Kidney epithelial cell (primary cell): ENCODE measurements around the gene MTSS2. TPM values are rescaled to one million over a fixed set of nuclear protein-coding genes. Genes with fewer than 3 reads are reported as not detected.

Experiments used
- DNase-seq: peaks from one replicate; pipeline ENCODE4 v3.0.0-alpha.2; 2010; ENCODE audit warnings: low read depth
- H3K27me3 ChIP-seq: 2 replicates; pipeline ENCODE4 v1.6.0; 2011; ENCODE audit warnings: low read length; ENCODE audit not compliant: control insufficient read depth, insufficient read depth
- H3K36me3 ChIP-seq: 2 replicates; pipeline ENCODE4 v1.5.1; 2011; ENCODE audit warnings: low read length; ENCODE audit not compliant: control insufficient read depth, insufficient read depth
- H3K4me3 ChIP-seq: 2 replicates; pipeline ENCODE4 v1.5.1; 2011; ENCODE audit warnings: low read depth, mild to moderate bottlenecking, control low read depth, low read length
- CTCF ChIP-seq: IDR thresholded peaks from 2 replicates; pipeline ENCODE4 v1.5.1; 2011; ENCODE audit warnings: mild to moderate bottlenecking, moderate library complexity, low read length, control low read depth, inconsistent platforms; ENCODE audit not compliant: insufficient read depth, poor library complexity, severe bottlenecking
- total RNA-seq: library from RNA; depleted of rRNA; stranded (reverse); fragments of >200 nt; gene quantifications from 2 replicates; pipeline ENCODE4 v1.2.3, GENCODE V29; 2015

MTSS2 gene
- total RNA-seq, 1 donor from 2014 or later = 19.8 TPM

DNA sequence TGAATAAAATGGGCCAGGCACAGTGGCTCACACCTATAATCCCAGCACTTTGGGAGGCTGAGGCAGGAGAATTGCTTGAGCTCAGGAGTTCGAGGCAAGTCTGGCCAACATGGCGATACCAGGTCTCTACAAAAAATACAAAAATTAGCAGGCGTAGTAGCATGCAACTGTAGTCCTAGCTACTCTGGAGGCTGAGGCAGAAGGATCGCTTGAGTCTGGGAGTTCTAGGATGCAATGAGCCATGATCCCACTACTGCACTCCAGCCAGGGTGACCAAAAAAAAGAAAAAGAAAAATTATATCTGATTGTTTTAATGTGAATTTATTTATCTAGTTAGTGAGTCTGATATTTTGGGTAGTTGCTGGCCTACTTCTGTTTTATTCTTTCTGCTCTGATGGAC, 32.4 kb downstream of the MTSS2 start:
- H3K4me3 ChIP-seq = no peak overlapping the region
- H3K36me3 ChIP-seq = no peaks in the 10 kb centered on the region
- TF ChIP-seq CTCF = no peak
- H3K27me3 ChIP-seq = no peaks in the 10 kb centered on the region
- no peak for DNase-seq

DNA sequence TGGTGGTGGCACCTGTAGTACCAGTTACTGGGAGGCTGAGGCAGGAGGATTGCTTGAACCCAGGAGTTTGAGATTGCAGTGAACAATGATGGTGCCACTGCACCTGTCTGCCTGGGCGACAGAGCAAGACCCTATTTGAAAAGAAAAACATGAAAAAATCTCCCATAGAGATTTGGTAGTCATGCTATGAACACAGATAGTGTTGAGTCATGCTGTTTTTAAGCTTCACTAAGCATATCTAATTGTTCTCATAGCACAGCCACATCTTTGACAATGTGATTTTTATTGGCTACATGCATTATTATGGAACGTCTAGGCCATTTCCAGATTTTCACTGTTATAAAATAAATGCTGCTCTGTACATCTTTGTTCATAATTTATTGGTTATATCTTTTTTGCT, 33.5 kb downstream of the MTSS2 start:
- Histone ChIP-seq H3K27me3 (no peaks in the 10 kb centered on the region), H3K4me3 (no peak overlapping the region), H3K36me3 (no peaks in the 10 kb centered on the region)
- TF ChIP-seq CTCF = no peak
- DNase-seq = peak; percentile 23

- Histone ChIP-seq H3K27me3 (peaks cover 3% of the 10 kb centered on the region), H3K36me3 (no peaks in the 10 kb centered on the region), H3K4me3 (no peak overlapping the region)
- TF ChIP-seq CTCF = no peak
- DNase-seq = no peak
These were observed 34.3 kb downstream of the MTSS2 start for GRCh38 chr16:70651524-70651923.

GRCh38 chr16:70650216-70650615, 35.6 kb downstream of the MTSS2 start:
- TF ChIP-seq CTCF = no peak
- Histone ChIP-seq H3K36me3 (no peaks in the 10 kb centered on the region), H3K4me3 (no peak overlapping the region), H3K27me3 (peaks cover 3% of the 10 kb centered on the region)
- DNase-seq = no peak

GRCh38 chr16:70649300-70649699, 36.6 kb downstream of the MTSS2 start:
- no peaks in the 10 kb centered on the region for H3K36me3 ChIP-seq
- no peak for TF ChIP-seq CTCF
- DNase-seq = no peak
- peaks cover 6% of the 10 kb centered on the region for H3K27me3 ChIP-seq
- no peak overlapping the region for H3K4me3 ChIP-seq

GRCh38 chr16:70648606-70649005, 37.2 kb downstream of the MTSS2 start:
- TF ChIP-seq CTCF = no peak
- Histone ChIP-seq H3K27me3 (peaks cover 6% of the 10 kb centered on the region), H3K36me3 (no peaks in the 10 kb centered on the region), H3K4me3 (no peak overlapping the region)
- no peak for DNase-seq
